Uterus (tissue), 2 donors: ENCODE data around the gene NSL1.

ENCODE experiments used
- POLR2A ChIP-seq, 2 donors: fragments of 450-650 bp; IDR thresholded peaks; one replicate each; pipeline ENCODE4 v1.6.1; 2016; ENCODE audit warnings: antibody characterized with exemption in 2 of 2, mild to moderate bottlenecking in 1 of 2, moderate library complexity in 1 of 2
- TF ChIP-seq, protein P1 (sequence below), 4 experiments: fragments of 200-600 bp in 2 of 4; fragments of 450-650 bp in 2 of 4; sonication (generic) in 2 of 4; IDR thresholded peaks; one replicate each; pipeline ENCODE4 v1.5.1; 2016 to 2019; ENCODE audit warnings: antibody characterized with exemption in 4 of 4, mild to moderate bottlenecking in 2 of 4, moderate library complexity in 1 of 4

DNA sequence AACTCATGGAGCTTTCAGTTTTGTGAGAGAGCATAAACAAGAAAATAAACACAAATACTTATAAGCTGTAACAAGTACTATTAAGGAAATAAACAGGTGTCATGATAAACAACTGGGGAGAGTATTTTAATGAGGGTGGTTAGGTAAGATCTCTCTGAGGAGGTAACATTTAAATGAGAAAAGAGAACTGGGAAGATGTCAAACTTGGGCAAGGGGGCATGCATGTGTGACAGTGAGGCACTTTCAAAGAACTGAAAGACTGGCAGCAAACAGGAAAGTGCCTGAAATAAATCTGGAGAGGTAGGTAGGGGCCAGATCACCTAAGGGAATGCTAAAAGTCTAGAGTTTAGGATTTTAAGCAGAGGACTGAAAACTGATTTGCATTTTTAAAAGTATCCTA is 37.8 kb downstream of the NSL1 start:
- TF ChIP-seq, protein P1, sequence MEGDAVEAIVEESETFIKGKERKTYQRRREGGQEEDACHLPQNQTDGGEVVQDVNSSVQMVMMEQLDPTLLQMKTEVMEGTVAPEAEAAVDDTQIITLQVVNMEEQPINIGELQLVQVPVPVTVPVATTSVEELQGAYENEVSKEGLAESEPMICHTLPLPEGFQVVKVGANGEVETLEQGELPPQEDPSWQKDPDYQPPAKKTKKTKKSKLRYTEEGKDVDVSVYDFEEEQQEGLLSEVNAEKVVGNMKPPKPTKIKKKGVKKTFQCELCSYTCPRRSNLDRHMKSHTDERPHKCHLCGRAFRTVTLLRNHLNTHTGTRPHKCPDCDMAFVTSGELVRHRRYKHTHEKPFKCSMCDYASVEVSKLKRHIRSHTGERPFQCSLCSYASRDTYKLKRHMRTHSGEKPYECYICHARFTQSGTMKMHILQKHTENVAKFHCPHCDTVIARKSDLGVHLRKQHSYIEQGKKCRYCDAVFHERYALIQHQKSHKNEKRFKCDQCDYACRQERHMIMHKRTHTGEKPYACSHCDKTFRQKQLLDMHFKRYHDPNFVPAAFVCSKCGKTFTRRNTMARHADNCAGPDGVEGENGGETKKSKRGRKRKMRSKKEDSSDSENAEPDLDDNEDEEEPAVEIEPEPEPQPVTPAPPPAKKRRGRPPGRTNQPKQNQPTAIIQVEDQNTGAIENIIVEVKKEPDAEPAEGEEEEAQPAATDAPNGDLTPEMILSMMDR (IDR thresholded peaks at IDR 0.05) = no peak
- no peak for TF ChIP-seq POLR2A (IDR thresholded peaks at IDR 0.05)
